Amniotic epithelial cell (primary cell): Measurements from ENCODE around the gene GPR108.

ENCODE experiments used
- DNase-seq: peaks from one replicate; pipeline ENCODE4 v3.0.0-alpha.2; 2010; ENCODE audit warnings: low read depth

Gene GPR108

GRCh38 chr19:6707011-6707657 is 30.2 kb downstream of the GPR108 start:
- DNase-seq, result no peak

- no peak for DNase-seq
Observed at GRCh38 chr19:6706633-6706958, 30.8 kb downstream of the GPR108 start.

GRCh38 chr19:6705931-6706632 is 31.3 kb downstream of the GPR108 start:
- DNase-seq, result no peak

- DNase-seq, result no peak
Observed at GRCh38 chr19:6700586-6701316, 36.6 kb downstream of the GPR108 start.

- DNase-seq, result no peak
Observed at GRCh38 chr19:6699935-6700334, 37.4 kb downstream of the GPR108 start.

GRCh38 chr19:6697291-6697690 is 40.1 kb downstream of the GPR108 start:
- DNase-seq, result no peak

- no peak for DNase-seq
Observed at GRCh38 chr19:6696239-6696820, 41.0 kb downstream of the GPR108 start.

- DNase-seq, result peak; percentile 43
Observed at GRCh38 chr19:6694147-6694815, 43.1 kb downstream of the GPR108 start.

- no peak for DNase-seq
Observed at GRCh38 chr19:6693681-6694080, 43.7 kb downstream of the GPR108 start.

- DNase-seq, result no peak
Observed at GRCh38 chr19:6693056-6693471, 44.3 kb downstream of the GPR108 start.

GRCh38 chr19:6692027-6692426 is 45.4 kb downstream of the GPR108 start:
- no peak for DNase-seq

GRCh38 chr19:6691342-6691741 is 46.0 kb downstream of the GPR108 start:
- no peak for DNase-seq

GRCh38 chr19:6690160-6690885 is 47.1 kb downstream of the GPR108 start:
- DNase-seq, result no peak

GRCh38 chr19:6687114-6687513 is 50.3 kb downstream of the GPR108 start:
- no peak for DNase-seq

- no peak for DNase-seq
Observed at GRCh38 chr19:6686628-6686975, 50.8 kb downstream of the GPR108 start.

GRCh38 chr19:6685962-6686627 is 51.3 kb downstream of the GPR108 start:
- no peak for DNase-seq

- no peak for DNase-seq
Observed at GRCh38 chr19:6685482-6685881, 51.9 kb downstream of the GPR108 start.

- no peak for DNase-seq
Observed at GRCh38 chr19:6683971-6684370, 53.4 kb downstream of the GPR108 start.

- no peak for DNase-seq
Observed at GRCh38 chr19:6682607-6683128, 54.7 kb downstream of the GPR108 start.

GRCh38 chr19:6680141-6680540 is 57.2 kb downstream of the GPR108 start:
- DNase-seq, result no peak
